ENCODE measurements around the gene NEXN. TPM values are rescaled to one million over a fixed set of nuclear protein-coding genes. Genes with fewer than 3 reads are reported as not detected.

Gene NEXN
- total RNA-seq, 2 experiments from 2014 or later = 2.4 to 2.8 TPM

DNA sequence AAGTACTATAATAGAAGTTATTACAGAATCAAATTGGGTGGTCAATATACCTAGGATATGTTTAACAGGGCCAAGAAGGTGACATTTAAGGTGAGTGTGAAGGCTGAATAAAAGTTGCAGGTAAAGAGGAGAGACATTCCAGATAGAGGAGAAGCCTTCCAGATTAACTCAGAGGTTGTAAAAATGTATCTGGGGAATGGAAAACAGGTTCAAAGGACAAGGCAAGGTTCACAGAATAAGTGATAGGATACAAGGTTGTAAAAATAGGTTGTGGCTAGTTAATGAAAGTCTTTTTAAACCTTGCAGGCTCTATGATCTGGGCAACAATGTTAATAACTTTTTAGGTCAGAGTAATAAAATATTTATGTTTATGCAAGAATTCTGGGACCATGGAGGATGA lies 50.2 kb downstream of the NEXN start:
- intact Hi-C loops (cut with micrococcal nuclease) = no loop called here
- Mint-ChIP-seq H3K4me3 (no peak overlapping the region), H3K36me3 (ENCODE audit: low read depth) (peaks cover 20% of the 10 kb centered on the region), H3K27me3 (no peaks in the 10 kb centered on the region), H3K9me3 (no peaks in the 10 kb centered on the region), H3K27ac (no peak overlapping the region), H3K4me1 (ENCODE audit: low read depth) (peaks cover 20% of the 10 kb centered on the region)
- ChIA-PET POLR2A (interaction anchor here (0.6 to 1.0 kb wide), 2 partner anchors 9 to 14 kb away, joined by 3 read pairs; no protein-coding TSS in a partner anchor), CTCF (no interaction called here)
- ATAC-seq = no peak
- TF ChIP-seq CTCF (IDR thresholded peaks at IDR 0.05) = no peak
- DNase-seq = no peak

DNA sequence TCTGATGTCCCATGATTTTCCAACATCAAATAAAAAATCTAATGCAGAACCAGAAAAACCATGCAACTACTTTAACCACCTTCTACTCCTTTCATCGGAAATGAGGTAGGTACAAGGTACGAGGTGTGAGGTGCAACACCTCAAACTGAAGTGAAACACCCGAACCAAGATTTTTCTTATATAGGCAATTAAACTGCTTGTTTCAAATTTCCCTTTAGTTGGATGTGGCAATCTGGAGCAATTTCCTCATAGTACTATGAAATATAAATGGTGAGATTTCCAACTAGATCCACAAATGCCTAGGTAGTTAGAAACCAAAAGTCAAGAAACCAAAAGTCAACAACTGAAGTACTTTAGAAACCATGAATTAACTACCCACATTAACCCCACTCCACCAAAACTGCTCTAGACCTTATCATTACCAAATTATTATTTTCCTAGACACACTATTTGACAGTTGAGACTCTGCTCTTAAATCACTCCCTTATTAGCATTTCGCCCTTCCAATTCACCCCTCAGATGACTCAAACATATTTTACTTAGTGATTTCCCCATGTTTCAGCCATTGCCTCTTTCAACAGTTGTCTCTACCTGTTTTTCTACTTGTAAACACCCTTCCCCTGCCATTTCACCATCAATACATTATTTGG lies 52.6 kb downstream of the NEXN start:
- H3K36me3 Mint-ChIP-seq (ENCODE audit: low read depth) = peaks cover 32% of the 10 kb centered on the region
- TF ChIP-seq CTCF (IDR thresholded peaks at IDR 0.05) = no peak
- peak overlapping the region; percentile 5 for H3K27ac Mint-ChIP-seq
- ATAC-seq = no peak
- no peak for DNase-seq
- ChIA-PET POLR2A (interaction anchor here (0.9 kb wide), 1 partner anchor 10 kb away, joined by 3 read pairs; no protein-coding TSS in a partner anchor), CTCF (no interaction called here)
- no peaks in the 10 kb centered on the region for H3K27me3 Mint-ChIP-seq
- intact Hi-C loops (cut with micrococcal nuclease) = no loop called here
- no peaks in the 10 kb centered on the region for H3K9me3 Mint-ChIP-seq
- peaks cover 26% of the 10 kb centered on the region for H3K4me1 Mint-ChIP-seq (ENCODE audit: low read depth)
- H3K4me3 Mint-ChIP-seq = no peak overlapping the region

DNA sequence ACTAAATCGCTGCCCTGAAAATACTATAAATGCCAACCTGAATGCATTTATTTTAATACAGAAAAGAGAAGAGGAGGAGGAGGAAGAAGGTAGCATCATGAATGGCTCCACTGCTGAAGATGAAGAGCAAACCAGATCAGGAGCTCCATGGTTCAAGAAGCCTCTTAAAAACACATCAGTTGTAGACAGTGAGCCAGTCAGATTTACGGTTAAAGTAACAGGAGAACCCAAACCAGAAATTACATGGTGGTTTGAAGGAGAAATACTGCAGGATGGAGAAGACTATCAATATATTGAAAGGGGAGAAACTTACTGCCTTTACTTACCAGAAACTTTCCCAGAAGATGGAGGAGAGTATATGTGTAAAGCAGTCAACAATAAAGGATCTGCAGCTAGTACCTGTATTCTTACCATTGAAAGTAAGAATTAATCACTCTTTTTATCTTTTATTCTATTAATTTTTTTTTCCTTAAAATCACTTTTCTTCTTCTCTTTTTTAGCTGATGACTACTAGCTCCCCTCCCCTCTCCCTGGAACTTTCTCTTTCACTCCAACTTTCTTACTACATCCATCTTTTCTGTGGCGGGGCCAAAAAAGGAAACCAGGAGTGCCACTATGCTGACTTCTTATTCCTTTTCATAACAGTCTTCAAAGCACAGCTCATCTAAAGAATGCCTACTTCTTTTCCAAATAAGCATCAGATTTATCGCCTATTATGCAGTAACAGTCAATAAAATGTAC lies 54.1 kb downstream of the NEXN start:
- H3K4me3 Mint-ChIP-seq = no peak overlapping the region
- H3K27me3 Mint-ChIP-seq = no peaks in the 10 kb centered on the region
- H3K4me1 Mint-ChIP-seq (ENCODE audit: low read depth) = peaks cover 28% of the 10 kb centered on the region
- no peaks in the 10 kb centered on the region for H3K9me3 Mint-ChIP-seq
- intact Hi-C loops (cut with micrococcal nuclease) = no loop called here
- ATAC-seq (no peak), DNase-seq (no peak)
- ChIA-PET CTCF (interaction anchor here (0.6 to 1.6 kb wide), 2 partner anchors 9 to 31 kb away, joined by 3 to 4 read pairs; no protein-coding TSS in a partner anchor), POLR2A (interaction anchor here (0.6 to 1.8 kb wide), 5 partner anchors 9 to 243 kb away, joined by 3 to 7 read pairs (median 4); partner anchors contain the start of gene FUBP1)
- H3K36me3 Mint-ChIP-seq (ENCODE audit: low read depth) = peaks cover 37% of the 10 kb centered on the region
- peak overlapping the region; percentile 12 for H3K27ac Mint-ChIP-seq
- no peak for TF ChIP-seq CTCF (IDR thresholded peaks at IDR 0.05)

DNA sequence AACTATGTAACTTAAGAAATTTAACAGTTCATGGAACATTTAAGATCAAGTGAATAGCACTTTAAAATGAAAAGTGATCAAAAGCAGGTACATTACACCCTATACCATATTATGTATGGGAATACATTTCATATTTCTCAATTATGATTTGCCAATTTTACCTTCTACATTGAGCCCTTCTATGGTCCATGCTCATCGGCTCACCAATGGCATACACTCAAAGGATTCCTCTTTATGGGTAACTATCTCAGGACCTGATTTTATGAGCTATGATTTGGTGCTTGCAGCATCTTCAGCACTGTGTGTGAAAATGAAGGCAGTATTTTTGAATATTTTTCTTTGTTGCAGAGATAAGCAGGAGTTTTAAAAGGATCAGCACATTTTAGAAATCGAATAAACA lies 56.9 kb downstream of the NEXN start:
- intact Hi-C loops (cut with micrococcal nuclease) = no loop called here
- POLR2A ChIA-PET = interaction anchor here (0.7 kb wide), 1 partner anchor 21 kb away, joined by 3 read pairs; no protein-coding TSS in a partner anchor

More for the DNA sequence above, 56.9 kb downstream of the NEXN start:
- CTCF ChIA-PET = no interaction called here
- TF ChIP-seq CTCF (IDR thresholded peaks at IDR 0.05) = no peak
- Mint-ChIP-seq H3K4me1 (ENCODE audit: low read depth) (peaks cover 42% of the 10 kb centered on the region), H3K27ac (peak overlapping the region; percentile 64), H3K4me3 (no peak overlapping the region), H3K27me3 (no peaks in the 10 kb centered on the region), H3K36me3 (ENCODE audit: low read depth) (peaks cover 48% of the 10 kb centered on the region), H3K9me3 (no peaks in the 10 kb centered on the region)
- DNase-seq (no peak), ATAC-seq (no peak)

Data from activated CD8-positive, alpha-beta T cell treated with anti-CD3 and anti-CD28 coated beads for 36 hours (primary cell).